CMK (cell line): ENCODE results near the gene INSL4.

Experiments
- DNase-seq: peaks from one replicate; pipeline ENCODE4 v3.0.0-alpha.2; 2010; ENCODE audit warnings: low read depth

The INSL4 gene

GRCh38 chr9:5231212-5231611 is at the start of gene INSL4:
TSS of gene INSL4 (plus strand) at chr9:5231419. CDS start at chr9:5231524, 105 bp downstream.
- DNase-seq: no peak

DNA sequence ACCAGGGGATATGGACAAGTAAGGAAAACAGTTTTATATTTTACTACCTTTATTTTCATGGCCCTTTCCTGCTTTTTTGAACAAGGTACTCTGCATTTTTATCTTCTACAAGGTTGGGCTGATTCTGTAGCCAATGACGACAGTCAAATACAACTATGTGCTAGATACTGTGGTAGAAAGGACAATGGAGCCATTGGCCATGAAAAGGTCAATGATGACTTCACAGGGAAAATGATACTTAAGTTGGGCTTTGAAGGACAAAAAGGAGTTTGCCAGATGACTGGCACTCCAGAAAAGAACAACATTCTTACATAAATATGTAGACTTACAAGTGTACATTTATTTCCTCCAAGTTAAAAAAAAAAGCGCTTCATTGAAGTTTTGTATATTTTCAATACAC is 46.4 kb upstream of the INSL4 start:
- DNase-seq: no peak

DNA sequence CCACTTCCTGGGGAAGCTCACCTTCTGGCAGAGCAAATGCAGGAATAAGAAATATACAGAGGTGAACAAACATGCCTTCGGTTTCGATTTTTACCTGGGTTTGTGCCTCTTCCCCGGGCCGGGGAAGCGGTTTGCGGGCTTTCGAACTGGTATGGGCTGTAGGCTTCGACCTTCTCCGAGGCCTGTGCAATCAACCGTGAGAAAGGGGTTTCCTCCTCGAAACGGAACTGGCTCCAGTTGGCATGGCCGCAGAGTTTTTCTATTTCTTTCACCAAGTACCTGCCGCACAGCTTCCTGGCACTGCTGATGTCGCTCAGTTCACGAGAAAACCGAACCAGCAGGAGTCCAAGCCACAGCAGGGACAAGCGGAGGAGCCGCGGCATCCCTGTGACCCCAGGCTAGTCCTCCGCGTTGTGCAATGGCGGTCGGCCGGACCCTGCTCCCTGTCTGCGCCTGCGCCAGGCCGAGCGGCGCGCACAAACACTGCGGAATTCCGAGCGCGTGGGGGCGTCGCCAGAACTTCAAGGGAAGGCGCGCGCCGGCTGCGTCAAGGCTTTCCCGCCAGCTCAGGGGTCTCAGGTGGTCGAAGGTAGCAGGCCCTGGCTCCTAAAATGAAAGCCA is 45.9 kb upstream of the INSL4 start, which contains the start of gene INSL6:
INSL6 (minus strand) TSS at position 420 of the 621 bp plus-strand sequence; CDS start at position 383, 37 bp downstream.
- no peak for DNase-seq

- DNase-seq: no peak
These were observed 44.6 kb upstream of the INSL4 start for GRCh38 chr9:5186416-5187169.

GRCh38 chr9:5188060-5188984 is 42.9 kb upstream of the INSL4 start:
- DNase-seq: no peak

DNA sequence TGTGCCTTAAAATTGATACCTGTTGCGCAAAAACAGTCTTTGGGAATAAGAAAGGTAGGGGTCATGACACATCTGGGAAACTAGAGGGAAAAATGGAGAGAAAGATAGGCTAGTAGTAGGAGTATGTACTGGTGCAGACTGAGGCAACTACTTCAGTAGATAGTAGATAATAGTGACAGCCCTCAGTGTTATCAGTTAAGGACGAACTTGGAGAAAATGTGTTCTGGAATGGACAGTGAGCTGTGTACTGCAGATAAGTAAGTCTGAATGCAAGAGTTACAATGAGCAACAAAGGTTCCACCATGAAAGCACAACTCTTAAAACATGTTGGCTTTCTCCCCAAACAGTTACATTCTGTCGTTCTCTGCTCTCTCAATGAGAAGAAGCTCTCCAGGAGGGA is 39.2 kb upstream of the INSL4 start:
- no peak for DNase-seq

DNA sequence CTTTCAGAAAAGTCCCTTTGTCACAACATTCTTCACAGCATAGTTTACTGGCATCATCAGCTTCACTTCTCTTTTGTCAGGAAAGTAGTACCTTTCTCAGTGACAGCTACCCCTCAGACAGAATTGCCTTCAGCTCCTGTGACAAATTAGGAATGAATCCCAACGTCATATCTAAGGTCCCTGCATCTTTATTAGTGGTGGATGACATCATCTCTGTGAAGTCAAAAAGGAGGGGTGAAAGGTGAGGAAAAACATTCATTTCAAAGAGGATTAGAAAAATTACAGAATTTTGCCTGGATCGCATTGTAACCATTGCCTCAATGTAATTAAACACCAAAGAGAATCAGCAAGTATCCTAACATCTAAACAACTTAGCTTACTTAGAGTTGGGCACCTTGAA is 37.9 kb upstream of the INSL4 start:
- no peak for DNase-seq

DNA sequence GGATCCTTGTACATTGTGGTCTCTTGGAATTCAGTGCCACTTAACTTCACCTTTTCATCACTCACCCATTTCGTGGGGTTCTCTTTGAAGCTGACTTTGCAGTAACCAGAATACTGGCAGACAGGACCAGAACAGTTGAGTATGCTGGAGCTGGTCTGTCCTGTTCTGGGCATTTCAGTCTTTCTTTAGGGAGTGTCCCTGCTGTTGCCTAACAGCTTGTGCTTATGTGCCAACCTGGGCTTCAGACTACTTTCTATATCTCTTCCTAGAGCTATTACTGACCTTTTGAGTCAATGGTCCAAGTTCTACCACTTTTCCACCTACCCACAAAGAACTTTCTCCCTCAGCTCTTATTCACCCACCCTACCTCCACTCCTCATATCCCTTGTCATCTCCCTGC is 35.8 kb upstream of the INSL4 start:
- no peak for DNase-seq

- DNase-seq: no peak
These were observed 26.1 kb upstream of the INSL4 start for GRCh38 chr9:5205071-5205470.

GRCh38 chr9:5230554-5230953 is 665 bp upstream of the INSL4 start:
- DNase-seq: no peak

- DNase-seq: no peak
These were observed 32.4 kb downstream of the INSL4 start for GRCh38 chr9:5263351-5264218.

GRCh38 chr9:5264219-5264595 is 33.0 kb downstream of the INSL4 start:
- no peak for DNase-seq

DNA sequence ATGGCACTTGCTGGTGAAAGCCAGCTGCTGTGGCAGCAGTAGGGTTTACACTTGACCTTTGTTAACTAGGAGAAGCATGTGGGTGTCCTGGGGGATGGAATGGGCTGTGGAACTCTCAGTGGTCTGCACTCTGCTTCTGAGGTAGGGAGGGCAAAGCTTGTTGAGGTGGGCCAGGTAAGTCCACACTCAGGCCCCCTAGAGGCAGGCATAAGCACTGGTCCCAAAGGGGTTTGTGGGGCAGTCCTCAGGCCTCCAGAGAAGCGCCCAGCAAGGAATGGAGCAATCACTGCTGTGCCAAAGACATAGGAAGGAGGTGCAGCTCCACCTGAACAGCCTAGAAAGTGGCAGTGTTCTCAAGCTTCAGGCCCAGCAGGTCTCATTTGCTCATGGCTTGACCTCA is 34.7 kb downstream of the INSL4 start:
- no peak for DNase-seq

- no peak for DNase-seq
These were observed 38.1 kb downstream of the INSL4 start for GRCh38 chr9:5269249-5269715.

- DNase-seq: no peak
These were observed 43.6 kb downstream of the INSL4 start for GRCh38 chr9:5274770-5275169.

DNA sequence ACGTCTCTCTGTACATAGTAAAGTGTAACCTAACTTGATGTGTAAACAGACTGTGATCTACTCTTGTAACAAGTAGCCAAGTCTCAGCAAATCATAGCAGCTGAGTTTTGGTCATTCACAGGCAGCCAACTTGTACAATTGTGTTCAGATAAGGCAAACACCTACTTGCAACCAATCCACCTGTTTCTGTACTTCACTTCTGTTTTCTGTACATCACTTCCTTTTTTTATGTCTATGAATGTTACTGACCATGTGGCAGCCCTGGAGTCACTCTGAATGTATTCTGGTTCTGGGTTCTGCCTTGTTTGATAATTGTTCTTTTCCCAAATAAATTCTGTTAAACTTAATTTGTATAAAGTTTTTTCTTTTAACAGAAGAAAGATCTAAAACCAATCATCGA is 47.3 kb downstream of the INSL4 start:
- no peak for DNase-seq
